Ovary (tissue), 9 donors: ENCODE results near the gene C1D. TPM values are rescaled to one million over a fixed set of nuclear protein-coding genes. Genes with fewer than 3 reads are reported as not detected.
"Not testable (repeated sequence)": the region's sequence is repeated elsewhere in the genome, so short reads cannot be mapped to it uniquely, and the experiment has no call there.

Experiments
- DNase-seq, 5 donors: peaks; one replicate each; pipeline ENCODE4 v3.0.0-alpha.2; 2019 to 2020
- H3K27ac ChIP-seq, 2 donors: fragments of 200-600 bp; one replicate each; pipeline versions ENCODE4 v1.5.1 to v1.8.0; 2019 to 2022
- H3K27me3 ChIP-seq: fragments of 200-600 bp; one replicate; pipeline ENCODE4 v1.8.0; 2022
- H3K36me3 ChIP-seq: fragments of 200-600 bp; sonication (generic); one replicate; pipeline ENCODE4 v1.5.1; 2019
- H3K4me1 ChIP-seq: one replicate; pipeline ENCODE4 v1.8.1; 2013; ENCODE audit warnings: mild to moderate bottlenecking, moderate library complexity; ENCODE audit not compliant: insufficient read depth
- H3K4me3 ChIP-seq: fragments of 200-600 bp; sonication (generic); one replicate; pipeline ENCODE4 v1.5.1; 2017
- H3K9me3 ChIP-seq, 2 donors: fragments of 200-600 bp in 1 of 2; sonication (generic) in 1 of 2; one replicate each; pipeline versions ENCODE4 v1.5.1 to v1.8.1; 2013 to 2019; ENCODE audit warnings: mild to moderate bottlenecking in 1 of 2, moderate library complexity in 1 of 2
- EP300 ChIP-seq: sonication (generic); formaldehyde crosslinking; IDR thresholded peaks from one replicate; pipeline ENCODE4 v1.6.1; 2017; ENCODE audit warnings: antibody characterized with exemption
- POLR2A ChIP-seq: fragments of 450-650 bp; IDR thresholded peaks from one replicate; pipeline ENCODE4 v1.6.1; 2017; ENCODE audit warnings: antibody characterized with exemption, mild to moderate bottlenecking, moderate library complexity
- WGBS, 3 donors: extraction: QIAGEN DNeasy Blood & Tissue Kit in 1 of 3; methylation state at CpG; one replicate each; pipeline versions ENCODE4 v1.1.5 to v1.1.7; 2013 to 2017; 5-methylcytosine and 5-hydroxymethylcytosine counted together
- intact Hi-C, 4 donors: fragments of 100-400 bp; cut with DNase I; formaldehyde crosslinking; loops; one replicate each; pipeline versions ENCODE4 v1.11.0 to v1.15.1; 2022 to 2023
- polyA plus RNA-seq, 2 donors: library from polyadenylated mRNA; stranded (reverse); fragments of 200-250 nt in 1 of 2; fragments of 350-450 nt in 1 of 2; fragmentation: Illumina TruSeq in 1 of 2; extraction: RNeasy Lipid Tissue Mini Kit (QIAGEN cat#74804) in 1 of 2; gene quantifications; one replicate each; pipeline ENCODE4 v1.2.3, GENCODE V29; 2013 to 2014
- total RNA-seq, 7 donors: library from RNA; depleted of rRNA in 2 of 7; stranded (reverse); fragments of >200 nt in 2 of 7; fragmentation: NEBNext Ultra II Directional in 3 of 7; extraction: Animal tissue kit (Norgen Biotek cat#: 25700) in 3 of 7; gene quantifications; one replicate each; pipeline versions ENCODE4 v1.1.0 to v1.2.4, GENCODE V29; 2016 to 2023
- TF ChIP-seq, protein P1 (sequence below), 3 donors: fragments of 450-650 bp in 2 of 3; fragments of 200-600 bp in 1 of 3; IDR thresholded peaks; one replicate each; pipeline versions ENCODE4 v1.5.1 to v1.8.0; 2016 to 2022; ENCODE audit warnings: antibody characterized with exemption in 3 of 3, mild to moderate bottlenecking in 1 of 3
- donor health status: DM: no; HTN: no; CAD: no; lungs with moderate emphysema.
- donor health status: DM: no; HTN: no; CAD: no.
- donor health status: Bipolar disorder and iron deficiency.
- donor health status: DM: yes; HTN: yes; CAD: no.
- donor health status: DM: no; HTN: no; CAD: no.
- donor health status: DM: yes; HTN: yes; CAD: no.

Gene C1D
- total and polyA plus RNA-seq, 9 donors: 12.6 to 46.8 (median 19.3) TPM

DNA sequence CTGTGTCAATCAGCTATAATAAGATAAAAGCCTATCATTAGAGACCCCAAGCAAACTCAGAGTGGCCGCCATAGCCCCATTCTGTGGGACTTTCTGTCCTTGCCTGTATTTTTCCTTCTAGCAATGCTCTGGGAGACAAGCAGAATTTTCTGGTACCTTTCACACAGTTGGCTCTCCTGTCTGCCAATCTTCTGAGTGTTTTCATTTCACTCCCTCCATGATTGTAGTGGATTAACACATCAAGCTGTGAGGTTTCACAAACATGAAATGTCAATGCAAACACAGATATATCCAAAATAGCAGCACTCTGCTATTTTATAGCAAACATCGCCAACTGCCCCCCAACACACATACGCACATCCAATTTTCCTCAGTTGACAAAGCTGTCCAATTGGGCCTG lies 64.9 kb downstream of the C1D start:
- 88 to 99% (median 92%) methylated on average over 3 of the region's 3 CpGs for WGBS, 3 donors
- intact Hi-C loops: no loop called here
- no peaks in the 10 kb centered on the region for H3K9me3 ChIP-seq
- H3K4me3 ChIP-seq: no peak overlapping the region
- DNase-seq: no peak
- no peaks in the 10 kb centered on the region for H3K27me3 ChIP-seq
- TF ChIP-seq EP300 (no peak), POLR2A (no peak)
- TF ChIP-seq, protein P1, sequence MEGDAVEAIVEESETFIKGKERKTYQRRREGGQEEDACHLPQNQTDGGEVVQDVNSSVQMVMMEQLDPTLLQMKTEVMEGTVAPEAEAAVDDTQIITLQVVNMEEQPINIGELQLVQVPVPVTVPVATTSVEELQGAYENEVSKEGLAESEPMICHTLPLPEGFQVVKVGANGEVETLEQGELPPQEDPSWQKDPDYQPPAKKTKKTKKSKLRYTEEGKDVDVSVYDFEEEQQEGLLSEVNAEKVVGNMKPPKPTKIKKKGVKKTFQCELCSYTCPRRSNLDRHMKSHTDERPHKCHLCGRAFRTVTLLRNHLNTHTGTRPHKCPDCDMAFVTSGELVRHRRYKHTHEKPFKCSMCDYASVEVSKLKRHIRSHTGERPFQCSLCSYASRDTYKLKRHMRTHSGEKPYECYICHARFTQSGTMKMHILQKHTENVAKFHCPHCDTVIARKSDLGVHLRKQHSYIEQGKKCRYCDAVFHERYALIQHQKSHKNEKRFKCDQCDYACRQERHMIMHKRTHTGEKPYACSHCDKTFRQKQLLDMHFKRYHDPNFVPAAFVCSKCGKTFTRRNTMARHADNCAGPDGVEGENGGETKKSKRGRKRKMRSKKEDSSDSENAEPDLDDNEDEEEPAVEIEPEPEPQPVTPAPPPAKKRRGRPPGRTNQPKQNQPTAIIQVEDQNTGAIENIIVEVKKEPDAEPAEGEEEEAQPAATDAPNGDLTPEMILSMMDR (IDR thresholded peaks at IDR 0.05): no peak
- no peak overlapping the region for H3K27ac ChIP-seq
- no peaks in the 10 kb centered on the region for H3K36me3 ChIP-seq
- H3K4me1 ChIP-seq: no peaks in the 10 kb centered on the region

DNA sequence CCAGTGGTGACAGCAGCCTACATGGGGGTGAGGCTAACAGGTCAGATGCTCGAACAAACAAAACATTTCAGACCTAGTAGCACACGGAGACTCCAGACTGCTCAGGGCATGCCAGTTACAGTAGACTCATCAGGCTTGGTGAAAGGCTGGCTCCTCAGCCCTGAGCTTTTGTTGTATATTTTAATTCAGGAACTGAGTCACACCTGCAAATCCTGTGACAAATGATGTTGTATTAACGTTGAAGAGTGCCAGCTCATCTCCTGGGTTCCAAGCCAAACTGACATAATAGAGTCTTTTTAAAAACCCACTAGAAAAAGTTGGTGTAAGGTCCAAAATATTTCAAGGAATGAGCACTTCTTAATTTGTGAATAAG lies 65.3 kb downstream of the C1D start:
- Histone ChIP-seq H3K27ac (no peak overlapping the region), H3K4me1 (no peaks in the 10 kb centered on the region), H3K36me3 (no peaks in the 10 kb centered on the region), H3K4me3 (no peak overlapping the region), H3K27me3 (no peaks in the 10 kb centered on the region), H3K9me3 (no peaks in the 10 kb centered on the region)
- TF ChIP-seq POLR2A (no peak), EP300 (no peak)
- TF ChIP-seq, protein P1 (IDR thresholded peaks at IDR 0.05): no peak
- intact Hi-C loops: no loop called here
- WGBS, 3 donors: 46 to 56% (median 48%) methylated on average over 3 of the region's 3 CpGs
- no peak for DNase-seq

DNA sequence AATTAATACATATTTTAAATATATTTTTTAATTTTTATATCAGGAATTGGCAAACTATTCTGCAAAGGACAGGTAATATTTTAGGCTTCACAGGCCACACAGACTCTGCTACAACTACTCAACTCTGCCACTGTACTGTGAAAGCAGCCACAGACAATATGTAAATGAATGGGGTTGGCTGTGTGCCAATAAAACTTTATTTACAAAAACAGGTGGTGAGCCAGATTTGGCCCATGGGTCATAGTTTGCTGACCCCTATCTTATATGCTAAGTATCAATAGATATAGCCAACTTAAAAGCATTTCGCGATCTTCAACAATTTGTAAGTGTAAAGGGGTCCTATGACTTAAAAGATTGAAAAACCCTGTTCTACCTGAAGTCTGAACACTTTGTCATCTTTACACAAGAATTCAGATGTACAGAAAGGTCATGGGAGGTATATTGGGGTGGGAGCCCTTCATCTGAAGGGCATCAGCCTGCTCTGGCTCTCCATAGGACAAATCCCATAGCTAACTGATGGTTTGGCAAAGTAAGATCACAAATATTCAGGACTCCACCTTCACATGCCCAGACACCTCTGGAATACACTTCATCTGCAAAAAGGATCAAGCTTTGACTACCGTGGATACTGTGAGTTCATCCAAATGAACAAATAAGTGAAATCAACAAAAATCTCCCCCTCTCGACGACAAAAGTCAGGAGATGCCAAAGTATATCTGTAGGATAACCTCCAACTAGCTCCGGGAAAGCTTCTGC lies 65.9 kb downstream of the C1D start:
- H3K36me3 ChIP-seq: no peaks in the 10 kb centered on the region
- TF ChIP-seq POLR2A (no peak), EP300 (no peak)
- TF ChIP-seq, protein P1 (IDR thresholded peaks at IDR 0.05): no peak
- no peaks in the 10 kb centered on the region for H3K27me3 ChIP-seq
- no peaks in the 10 kb centered on the region for H3K4me1 ChIP-seq
- H3K9me3 ChIP-seq: peaks cover 0 to 3% of the 10 kb centered on the region in 2 donors
- no peak overlapping the region for H3K4me3 ChIP-seq
- H3K27ac ChIP-seq: no peak overlapping the region
- intact Hi-C loops: no loop called here
- 75 to 80% (median 75%) methylated on average over 6 of the region's 6 CpGs for WGBS, 3 donors
- DNase-seq: no peak

DNA sequence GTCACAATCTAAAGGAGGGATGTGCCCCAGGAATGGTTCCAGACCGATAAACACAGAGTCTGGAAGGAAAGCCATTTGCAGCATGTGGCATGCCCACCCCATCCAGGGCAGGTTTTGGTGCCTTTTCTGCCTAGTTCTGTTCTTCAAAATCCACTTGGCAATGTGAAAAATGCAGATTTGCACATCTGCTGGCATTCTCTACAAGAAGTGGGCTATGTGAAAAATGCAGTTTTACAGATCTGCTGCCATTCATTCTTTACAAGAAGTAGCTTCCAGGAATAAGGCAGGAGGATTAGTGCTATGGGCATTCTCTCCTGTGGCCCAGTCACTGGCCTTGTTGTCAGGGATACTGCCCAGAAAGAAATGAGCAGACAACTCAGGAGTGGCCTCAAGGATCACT lies 68.1 kb downstream of the C1D start:
- Histone ChIP-seq H3K36me3 (no peaks in the 10 kb centered on the region), H3K9me3 (peaks cover 0 to 3% of the 10 kb centered on the region in 2 donors), H3K27me3 (no peaks in the 10 kb centered on the region), H3K4me1 (no peaks in the 10 kb centered on the region), H3K4me3 (no peak overlapping the region), H3K27ac (no peak overlapping the region)
- intact Hi-C loops: no loop called here
- TF ChIP-seq POLR2A: no peak
- TF ChIP-seq, protein P1 (IDR thresholded peaks at IDR 0.05): no peak
- TF ChIP-seq EP300: no peak
- no peak for DNase-seq
- WGBS, 3 donors: 78 to 81% (median 79%) methylated on average over 1 of the region's 1 CpG

DNA sequence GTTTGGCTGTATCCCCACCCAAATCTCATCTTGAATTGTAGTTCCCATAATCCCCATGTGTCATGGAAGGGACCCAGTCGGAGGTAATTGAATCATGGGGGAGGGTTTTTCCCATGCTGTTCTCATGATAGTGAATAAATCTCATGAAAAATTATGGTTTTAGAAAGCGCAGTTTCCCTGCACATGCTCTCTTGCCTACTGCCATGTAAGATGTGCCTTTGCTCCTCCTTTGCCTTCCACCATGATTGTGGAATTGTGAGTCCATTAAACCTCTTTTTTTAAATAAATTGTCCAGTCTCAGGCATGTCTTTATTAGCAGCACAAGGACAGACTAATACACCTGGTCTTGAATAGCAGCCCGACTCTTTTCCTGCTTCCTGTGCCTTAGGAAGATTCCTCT lies 68.7 kb downstream of the C1D start:
- H3K4me1 ChIP-seq, H3K27me3 ChIP-seq, H3K4me3 ChIP-seq, intact Hi-C loops, H3K36me3 ChIP-seq, H3K9me3 ChIP-seq, H3K27ac ChIP-seq, DNase-seq: not testable (repeated sequence)
- WGBS, 3 donors: 83 to 90% (median 84%) methylated on average over 3 of the region's 3 CpGs
